ENCODE results near the gene MICAL3. TPM values are rescaled to one million over a fixed set of nuclear protein-coding genes. Genes with fewer than 3 reads are reported as not detected.

MICAL3 gene
- total and polyA plus RNA-seq, 2 of the 8 experiments (the other 6 are each of a cell fraction or from before 2014, with no cell fraction given), result 8.3 to 41.8 TPM

DNA sequence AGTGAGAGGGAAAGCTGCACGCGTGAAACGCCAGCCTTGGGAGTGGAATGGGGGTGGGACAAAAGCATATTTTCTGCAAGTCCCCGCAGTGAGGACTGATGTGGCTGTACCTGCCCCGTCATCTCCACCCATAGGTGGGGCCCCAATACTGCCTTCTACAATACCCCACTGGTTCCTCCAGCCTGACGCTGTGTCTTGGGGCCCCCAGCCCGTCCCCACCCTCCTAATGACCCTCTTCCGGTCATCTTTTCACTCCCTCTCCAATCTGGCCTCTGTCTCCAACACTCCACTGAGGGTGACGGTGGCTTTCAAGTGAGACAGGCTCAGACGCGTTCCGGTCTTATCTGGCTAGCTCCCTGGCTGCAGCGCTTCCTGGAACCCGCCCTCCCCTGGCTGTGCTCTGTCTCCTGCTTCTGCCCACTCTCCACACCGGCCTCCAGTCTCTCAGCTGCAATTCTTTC lies 104.2 kb downstream of the MICAL3 start:
- no peak overlapping the region for H4K8ac ChIP-seq (ENCODE audit: extremely low read depth, insufficient read depth, low read length)
- H3K4me2 ChIP-seq (ENCODE audit: insufficient read depth in 1 of 2, low read depth in 2 of 2, low read length in 2 of 2), result 0 out of 4 replicates have a peak overlapping the region, but pooled peaks of 1 of the 2 experiments have one; percentile 18
- no peaks in the 10 kb centered on the region for H3K27me3 ChIP-seq (replicated peaks in 1 of 4; ENCODE audit: control insufficient read depth in 3 of 4, extremely low read depth in 1 of 4, insufficient read depth in 3 of 4, low read length in 3 of 4)
- H3K4me3 ChIP-seq (ENCODE audit: extremely low read depth in 1 of 4, insufficient read depth in 2 of 4, low read depth in 3 of 4, low read length in 4 of 4), result no peak overlapping the region; a peak in 1 of 8 replicates
- TF ChIP-seq, protein P1, sequence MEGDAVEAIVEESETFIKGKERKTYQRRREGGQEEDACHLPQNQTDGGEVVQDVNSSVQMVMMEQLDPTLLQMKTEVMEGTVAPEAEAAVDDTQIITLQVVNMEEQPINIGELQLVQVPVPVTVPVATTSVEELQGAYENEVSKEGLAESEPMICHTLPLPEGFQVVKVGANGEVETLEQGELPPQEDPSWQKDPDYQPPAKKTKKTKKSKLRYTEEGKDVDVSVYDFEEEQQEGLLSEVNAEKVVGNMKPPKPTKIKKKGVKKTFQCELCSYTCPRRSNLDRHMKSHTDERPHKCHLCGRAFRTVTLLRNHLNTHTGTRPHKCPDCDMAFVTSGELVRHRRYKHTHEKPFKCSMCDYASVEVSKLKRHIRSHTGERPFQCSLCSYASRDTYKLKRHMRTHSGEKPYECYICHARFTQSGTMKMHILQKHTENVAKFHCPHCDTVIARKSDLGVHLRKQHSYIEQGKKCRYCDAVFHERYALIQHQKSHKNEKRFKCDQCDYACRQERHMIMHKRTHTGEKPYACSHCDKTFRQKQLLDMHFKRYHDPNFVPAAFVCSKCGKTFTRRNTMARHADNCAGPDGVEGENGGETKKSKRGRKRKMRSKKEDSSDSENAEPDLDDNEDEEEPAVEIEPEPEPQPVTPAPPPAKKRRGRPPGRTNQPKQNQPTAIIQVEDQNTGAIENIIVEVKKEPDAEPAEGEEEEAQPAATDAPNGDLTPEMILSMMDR (IDR thresholded peaks at IDR 0.05; ENCODE audit: control extremely low read depth in 1 of 3, insufficient read depth in 1 of 3, low read depth in 1 of 3, low read length in 3 of 3), result no peak
- no peak for TF ChIP-seq EGR1 (IDR thresholded peaks at IDR 0.05; ENCODE audit: borderline replicate concordance, low read depth, low read length)
- peak in 1 of 2 experiments; percentile 11; a peak in 2 of 4 replicates for TF ChIP-seq RAD21 (IDR thresholded peaks at IDR 0.05 in 1 of 2, conservative IDR thresholded peaks at IDR 0.05 in 1 of 2; ENCODE audit: low read depth in 2 of 2, low read length in 2 of 2)
- no peak for TF ChIP-seq TEAD4 (IDR thresholded peaks at IDR 0.05; ENCODE audit: low read depth, low read length)
- TF ChIP-seq SP2 (IDR thresholded peaks at IDR 0.05; ENCODE audit: low read length), result no peak
- TF ChIP-seq SP4 (IDR thresholded peaks at IDR 0.05; ENCODE audit: low read length), result no peak
- H2BK5ac ChIP-seq (ENCODE audit: low read depth, low read length), result no peak overlapping the region
- no peak overlapping the region for H3K56ac ChIP-seq (replicated peaks; ENCODE audit: insufficient read length, low read depth, low read length)
- H3K23ac ChIP-seq (ENCODE audit: insufficient read length), result no peak overlapping the region
- H2BK20ac ChIP-seq (ENCODE audit: low read length), result no peak overlapping the region
- ChIA-PET CTCF (ENCODE audit: partially characterized antibody) (interaction anchor here (1.1 to 3.1 kb wide), 10 partner anchors 11 to 156 kb away, joined by 3 to 20 read pairs (median 4); partner anchors contain the start of gene PEX26), POLR2A (ENCODE audit: partially characterized antibody) (no interaction called here)
- H3K4me1 ChIP-seq (replicated peaks in 1 of 4; ENCODE audit: control insufficient read depth in 3 of 4, insufficient read depth in 4 of 4, low read length in 3 of 4), result peaks cover 16 to 32% (median 23%) of the 10 kb centered on the region in 4 experiments
- no peak overlapping the region for H3K27ac ChIP-seq (ENCODE audit: low read depth, low read length)
- peaks cover 0 to 67% of the 10 kb centered on the region in 2 experiments; a peak in 3 of 4 replicates for H3K79me2 ChIP-seq (ENCODE audit: control insufficient read depth in 1 of 2, insufficient read depth in 2 of 2, low read length in 2 of 2)
- FAIRE-seq (no peak), DNase-seq (ENCODE audit: low read depth in 1 of 2, low spot score in 2 of 2) (no peak)
- H4K5ac ChIP-seq (ENCODE audit: insufficient read length, low read depth, low read length), result no peak overlapping the region
- H3K14ac ChIP-seq (ENCODE audit: insufficient read length), result no peak overlapping the region
- 73% methylated on average over 13 of the region's 15 CpGs; no CpG with 5 or more reads in 1 of the 2 experiments for WGBS, 2 experiments (ENCODE audit: extremely low coverage in 1 of 2, insufficient coverage in 1 of 2, insufficient read length in 1 of 2, insufficient replicate concordance in 2 of 2, low coverage in 1 of 2, low lambda C conversion rate in 2 of 2, missing lambda C conversion rate in 1 of 2)
- H2AK5ac ChIP-seq (ENCODE audit: low read depth, low read length), result no peak overlapping the region
- no peak overlapping the region for H2BK120ac ChIP-seq (replicated peaks; ENCODE audit: low read depth, low read length)
- H3K23me2 ChIP-seq (ENCODE audit: low read depth, low read length), result no peaks in the 10 kb centered on the region
- H3K79me1 ChIP-seq (ENCODE audit: low read depth, low read length), result peaks cover 21% of the 10 kb centered on the region; the same call in 1 of the 2 replicates
- H4K20me1 ChIP-seq (replicated peaks in 1 of 2; ENCODE audit: control insufficient read depth in 1 of 2, insufficient read depth in 2 of 2, low read length in 2 of 2), result peaks cover 7 to 21% of the 10 kb centered on the region in 2 experiments
- H3K9ac ChIP-seq (replicated peaks in 1 of 4; ENCODE audit: extremely low read depth in 1 of 4, low read depth in 3 of 4, low read length in 3 of 4), result no peak overlapping the region
- peak overlapping the region; percentile 41 for H4K91ac ChIP-seq (replicated peaks; ENCODE audit: insufficient read length, low read length)
- H3K4ac ChIP-seq (replicated peaks; ENCODE audit: insufficient read length, low read depth, low read length), result peak overlapping the region; percentile 15
- no peaks in the 10 kb centered on the region for H3K36me3 ChIP-seq (ENCODE audit: control insufficient read depth in 2 of 4, insufficient read depth in 4 of 4, low read length in 3 of 4)
- H3K9me3 ChIP-seq (ENCODE audit: insufficient read depth in 2 of 2, low read depth in 1 of 2, low read length in 1 of 2), result no peaks in the 10 kb centered on the region
- H2BK12ac ChIP-seq (ENCODE audit: low read depth, low read length), result peak overlapping the region; percentile 29; the same call in 1 of the 2 replicates
- H3K18ac ChIP-seq (ENCODE audit: extremely low read depth, low read length), result no peak overlapping the region
- H2AFZ ChIP-seq (ENCODE audit: low read length), result no peak overlapping the region
- no peak overlapping the region for H2BK15ac ChIP-seq (ENCODE audit: low read length)
